Right atrium auricular region (tissue), 2 donors: ENCODE measurements around the gene GSPT1. TPM values are rescaled to one million over a fixed set of nuclear protein-coding genes. Genes with fewer than 3 reads are reported as not detected.
"Not testable (repeated sequence)": the region's sequence is repeated elsewhere in the genome, so short reads cannot be mapped to it uniquely, and the experiment has no call there.

Experiments
- DNase-seq: peaks from one replicate; pipeline ENCODE4 v3.0.0-alpha.2; 2019; ENCODE audit warnings: low spot score
- H3K27ac ChIP-seq, 2 donors: fragments of 200-600 bp; sonication (generic); 1 replicate in 1 of 2; 2 replicates in 1 of 2; pipeline ENCODE4 v1.5.1; 2016 to 2019
- H3K27me3 ChIP-seq, 2 donors: fragments of 200-600 bp; sonication (generic); one replicate each; pipeline versions ENCODE4 v1.5.1 to v1.6.0; 2017 to 2019
- H3K36me3 ChIP-seq: fragments of 200-600 bp; sonication (generic); one replicate; pipeline ENCODE4 v1.5.1; 2016
- H3K4me1 ChIP-seq, 2 donors: fragments of 200-600 bp; sonication (generic); one replicate each; pipeline versions ENCODE4 v1.5.1 to v1.6.0; 2017 to 2019
- H3K4me3 ChIP-seq, 2 donors: fragments of 200-600 bp; sonication (generic); 1 replicate in 1 of 2; 2 replicates in 1 of 2; pipeline ENCODE4 v1.5.1; 2017 to 2019; ENCODE audit warnings: mild to moderate bottlenecking in 1 of 2, moderate library complexity in 1 of 2
- H3K9me3 ChIP-seq, 2 donors: fragments of 200-600 bp; sonication (generic); one replicate each; pipeline ENCODE4 v1.5.1; 2019
- total RNA-seq, 2 donors: library from RNA; depleted of rRNA; stranded (reverse); fragments of >200 nt; gene quantifications; one replicate each; pipeline ENCODE4 v1.1.0, GENCODE V29; 2016
- TF ChIP-seq, protein P1 (sequence below), 2 donors: fragments of 200-600 bp; sonication (generic); IDR thresholded peaks; one replicate each; pipeline ENCODE4 v1.5.1; 2019; ENCODE audit warnings: antibody characterized with exemption in 2 of 2

GSPT1 gene
- 10 to 100 TPM; 59.5 to 62.7 TPM for total RNA-seq

DNA sequence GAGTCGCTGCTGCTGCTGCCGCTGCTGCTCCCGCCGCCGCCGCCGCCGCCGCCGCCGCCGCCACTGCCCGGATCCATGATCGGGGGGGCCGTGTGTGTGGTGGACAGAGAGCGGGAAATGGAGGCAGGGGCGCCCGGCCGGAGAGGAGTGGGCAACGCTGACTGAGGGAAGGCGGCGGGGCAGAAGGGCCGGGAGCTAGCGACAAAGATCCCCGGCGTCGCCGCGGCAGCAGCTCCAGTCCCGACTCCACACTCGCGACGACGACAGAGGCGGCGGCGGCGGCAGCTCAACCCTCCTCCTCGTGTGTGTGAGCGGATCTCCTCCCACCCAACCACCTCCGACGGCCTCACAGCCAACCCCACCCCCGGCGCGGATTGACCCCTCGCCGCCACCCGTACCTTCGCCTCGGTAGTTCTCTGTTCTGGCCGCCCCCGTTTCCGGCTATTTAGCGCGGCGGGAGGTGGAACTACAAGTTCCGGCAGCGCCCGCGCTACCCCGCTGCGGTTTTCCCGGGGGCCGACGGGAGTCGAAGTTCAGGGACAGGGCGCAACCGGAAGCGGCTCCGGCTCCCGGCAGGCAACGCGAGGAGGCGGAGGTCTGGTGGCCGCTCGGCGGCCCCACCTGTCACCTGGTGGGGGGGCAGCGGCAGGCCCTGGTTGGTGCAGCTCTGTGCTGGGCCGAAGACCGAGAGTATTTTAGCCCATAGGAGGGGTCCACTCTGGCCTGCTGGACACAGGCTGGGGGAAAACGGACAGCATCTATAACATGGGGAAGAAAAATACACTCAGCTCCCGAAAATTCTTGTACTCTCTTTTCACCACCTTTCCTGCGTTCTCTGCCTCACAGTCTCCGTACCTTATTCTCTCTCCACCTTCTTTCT is at the start of gene GSPT1:
TSS of gene GSPT1 (minus strand) at position 313 of the 880 bp plus-strand sequence. CDS start at position 77, 236 bp downstream.
- peaks cover 0 to 36% of the 10 kb centered on the region in 2 donors for H3K4me1 ChIP-seq
- no peaks in the 10 kb centered on the region for H3K27me3 ChIP-seq
- no peaks in the 10 kb centered on the region for H3K9me3 ChIP-seq
- TF ChIP-seq, protein P1, sequence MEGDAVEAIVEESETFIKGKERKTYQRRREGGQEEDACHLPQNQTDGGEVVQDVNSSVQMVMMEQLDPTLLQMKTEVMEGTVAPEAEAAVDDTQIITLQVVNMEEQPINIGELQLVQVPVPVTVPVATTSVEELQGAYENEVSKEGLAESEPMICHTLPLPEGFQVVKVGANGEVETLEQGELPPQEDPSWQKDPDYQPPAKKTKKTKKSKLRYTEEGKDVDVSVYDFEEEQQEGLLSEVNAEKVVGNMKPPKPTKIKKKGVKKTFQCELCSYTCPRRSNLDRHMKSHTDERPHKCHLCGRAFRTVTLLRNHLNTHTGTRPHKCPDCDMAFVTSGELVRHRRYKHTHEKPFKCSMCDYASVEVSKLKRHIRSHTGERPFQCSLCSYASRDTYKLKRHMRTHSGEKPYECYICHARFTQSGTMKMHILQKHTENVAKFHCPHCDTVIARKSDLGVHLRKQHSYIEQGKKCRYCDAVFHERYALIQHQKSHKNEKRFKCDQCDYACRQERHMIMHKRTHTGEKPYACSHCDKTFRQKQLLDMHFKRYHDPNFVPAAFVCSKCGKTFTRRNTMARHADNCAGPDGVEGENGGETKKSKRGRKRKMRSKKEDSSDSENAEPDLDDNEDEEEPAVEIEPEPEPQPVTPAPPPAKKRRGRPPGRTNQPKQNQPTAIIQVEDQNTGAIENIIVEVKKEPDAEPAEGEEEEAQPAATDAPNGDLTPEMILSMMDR (IDR thresholded peaks at IDR 0.05), result peak in 1 of 2 donors; percentile 24
- H3K4me3 ChIP-seq, result peak within 1 kb of the TSS; percentile 96 to 99
- no peaks in the 10 kb centered on the region for H3K36me3 ChIP-seq
- H3K27ac ChIP-seq, result peak within 1 kb of the TSS; percentile 90 to 96
- peak; percentile 99 for DNase-seq

DNA sequence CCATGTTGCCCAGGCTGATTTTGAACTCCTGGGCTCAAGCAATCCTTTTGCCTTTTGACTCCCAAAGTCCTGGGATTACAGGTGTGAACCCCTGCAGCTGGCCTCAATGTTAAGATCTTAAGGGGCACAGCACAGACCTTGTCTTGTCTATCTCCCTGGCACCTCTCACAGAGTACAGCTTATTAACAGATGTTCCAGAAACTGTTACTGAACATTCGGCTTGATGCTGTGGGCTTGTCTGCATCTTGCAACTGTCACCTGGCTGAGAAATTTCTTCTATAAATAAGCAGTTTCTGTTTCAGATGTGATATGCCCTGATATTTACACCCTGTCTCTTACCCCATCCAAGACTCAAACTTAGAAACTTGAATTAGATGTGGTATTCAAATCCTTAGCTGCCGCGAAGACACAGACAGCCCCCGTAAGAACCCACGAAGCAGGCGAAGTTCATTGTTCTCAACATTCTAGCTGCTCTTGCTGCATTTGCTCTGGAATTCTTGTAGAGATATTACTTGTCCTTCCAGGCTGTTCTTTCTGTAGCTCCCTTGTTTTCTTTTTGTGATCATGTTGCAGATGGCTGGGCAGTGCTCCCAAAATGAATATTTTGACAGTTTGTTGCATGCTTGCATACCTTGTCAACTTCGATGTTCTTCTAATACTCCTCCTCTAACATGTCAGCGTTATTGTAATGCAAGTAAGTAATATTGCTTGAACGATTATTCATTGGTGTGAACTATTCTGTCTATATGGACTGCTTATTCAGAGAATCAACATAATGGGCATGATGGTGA is 49.2 kb upstream of the GSPT1 start, which contains the start of gene TNFRSF17:
TSS of gene TNFRSF17 (plus strand) at position 450 of the 791 bp plus-strand sequence. CDS start at position 565, 115 bp downstream.
- Histone ChIP-seq H3K9me3 (no peaks in the 10 kb centered on the region), H3K4me3 (no peak within 1 kb of the TSS), H3K4me1 (no peaks in the 10 kb centered on the region), H3K27me3 (no peaks in the 10 kb centered on the region), H3K27ac (no peak within 1 kb of the TSS), H3K36me3 (no peaks in the 10 kb centered on the region)
- DNase-seq, result no peak
- TF ChIP-seq, protein P1 (IDR thresholded peaks at IDR 0.05), result no peak

DNA sequence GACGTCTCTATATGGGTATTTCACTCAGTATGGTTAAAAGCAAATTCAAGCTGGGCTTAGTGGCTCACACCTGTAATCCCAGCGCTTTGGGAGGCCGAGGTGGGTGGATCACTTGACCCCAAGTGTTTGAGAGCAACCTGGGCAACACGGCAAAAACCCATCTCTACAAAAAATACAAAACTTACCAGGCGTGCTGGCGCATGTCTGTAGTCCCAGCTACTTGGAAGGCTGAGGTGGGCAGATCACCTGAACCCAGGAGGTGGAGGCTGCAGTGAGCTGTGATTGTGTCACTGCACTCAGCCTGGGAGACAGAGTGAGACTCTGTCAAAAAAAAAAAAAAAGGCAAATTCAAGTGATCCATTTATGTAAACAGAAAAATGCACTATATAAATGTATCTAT is 48.0 kb upstream of the GSPT1 start:
- no peak overlapping the region for H3K27ac ChIP-seq

DNA sequence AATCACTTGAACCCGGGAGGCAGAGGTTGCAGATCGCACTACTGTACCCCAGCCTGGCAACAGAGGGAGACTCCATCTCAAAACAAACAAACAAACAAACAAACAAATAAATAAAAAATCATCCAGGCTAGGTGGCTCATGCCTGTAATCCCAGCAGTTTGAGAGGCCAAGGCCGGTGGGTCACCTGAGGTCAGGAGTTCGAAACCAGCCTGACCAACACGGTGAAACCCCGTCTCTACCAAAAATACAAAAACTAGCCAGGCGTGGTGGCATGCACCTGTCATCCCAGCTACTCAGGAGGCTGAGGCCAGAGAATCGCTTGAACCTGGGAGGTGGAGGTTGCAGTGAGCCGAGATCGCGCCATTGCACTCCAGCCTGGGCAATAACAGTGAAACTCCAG is 47.2 kb upstream of the GSPT1 start:
- not testable (repeated sequence) for H3K4me1 ChIP-seq, H3K36me3 ChIP-seq, H3K27me3 ChIP-seq, H3K4me3 ChIP-seq, H3K27ac ChIP-seq, H3K9me3 ChIP-seq, DNase-seq

More for the DNA sequence above, 48.0 kb upstream of the GSPT1 start:
- H3K27me3 ChIP-seq, result no peaks in the 10 kb centered on the region
- TF ChIP-seq, protein P1 (IDR thresholded peaks at IDR 0.05), result no peak
- DNase-seq, result no peak
- H3K4me1 ChIP-seq, result no peaks in the 10 kb centered on the region
- no peak overlapping the region for H3K4me3 ChIP-seq
- no peaks in the 10 kb centered on the region for H3K9me3 ChIP-seq
- no peaks in the 10 kb centered on the region for H3K36me3 ChIP-seq

DNA sequence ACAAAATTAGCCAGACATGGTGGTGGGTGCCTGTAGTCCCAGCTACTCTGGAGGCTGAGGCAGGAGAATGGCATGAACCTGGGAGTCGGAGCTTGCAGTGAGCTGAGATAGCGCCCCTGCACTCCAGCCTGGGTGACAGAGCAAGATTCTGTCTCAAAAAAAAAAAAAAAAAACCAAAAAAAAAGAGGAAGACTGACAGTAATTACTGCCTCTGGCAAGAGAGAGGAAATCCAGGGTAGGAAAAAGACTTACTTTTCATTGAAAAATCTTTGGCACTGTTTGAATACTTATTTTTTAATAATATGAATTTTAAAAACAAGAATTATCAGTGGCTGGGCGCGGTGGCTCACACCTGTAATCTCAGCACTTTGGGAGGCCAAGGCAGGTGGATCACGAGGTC is 46.7 kb upstream of the GSPT1 start:
- not testable (repeated sequence) for DNase-seq, H3K4me1 ChIP-seq, H3K36me3 ChIP-seq, H3K4me3 ChIP-seq, H3K9me3 ChIP-seq, H3K27me3 ChIP-seq, H3K27ac ChIP-seq

DNA sequence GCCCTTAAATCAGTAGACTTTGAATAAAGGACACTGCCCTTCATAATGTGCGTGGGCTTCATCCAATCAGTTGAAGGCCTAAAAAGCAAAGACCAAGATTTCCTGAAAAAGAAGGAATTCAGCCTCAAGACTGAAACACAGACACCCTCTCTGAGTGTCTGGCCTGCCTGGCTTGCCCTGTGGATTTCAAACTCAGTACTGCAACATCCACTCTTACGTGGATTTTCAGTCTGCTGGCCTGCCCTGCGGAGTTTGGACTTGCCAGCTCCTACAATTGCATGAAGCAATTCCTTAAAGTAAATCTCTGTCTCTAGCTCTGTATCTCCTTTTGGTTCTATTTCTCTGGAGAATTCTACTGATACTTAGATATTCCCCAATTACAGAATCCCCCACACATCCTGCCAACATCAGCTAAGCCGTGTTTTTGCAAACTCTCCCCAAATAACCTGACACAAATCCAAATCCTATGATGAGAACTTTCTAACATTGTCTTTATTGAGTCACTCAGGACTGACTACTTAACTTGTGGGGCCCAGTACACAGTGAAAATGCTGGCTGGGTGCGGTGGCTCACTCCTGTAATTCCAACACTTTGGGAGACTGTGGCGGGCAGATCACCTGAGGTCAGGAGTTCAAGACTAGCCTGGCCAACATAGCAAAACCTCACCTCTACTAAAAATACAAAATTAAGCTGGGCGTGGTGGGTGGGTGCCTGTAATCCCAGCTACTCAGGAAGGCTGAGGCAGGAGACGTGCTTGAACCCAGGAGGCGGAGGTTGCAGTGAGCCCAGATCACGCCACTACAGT is 42.0 kb upstream of the GSPT1 start:
- H3K27ac ChIP-seq, result no peak overlapping the region
- H3K4me1 ChIP-seq, result no peaks in the 10 kb centered on the region
- H3K4me3 ChIP-seq, result no peak overlapping the region

More for the DNA sequence above, 42.0 kb upstream of the GSPT1 start:
- TF ChIP-seq, protein P1 (IDR thresholded peaks at IDR 0.05), result no peak
- Histone ChIP-seq H3K9me3 (no peaks in the 10 kb centered on the region), H3K36me3 (no peaks in the 10 kb centered on the region), H3K27me3 (no peaks in the 10 kb centered on the region)
- DNase-seq, result no peak
